K562 (cell line): Measurements from ENCODE around the gene TMCO4. TPM values are rescaled to one million over a fixed set of nuclear protein-coding genes. Genes with fewer than 3 reads are reported as not detected.

ENCODE experiments used
- CHAMP1 ChIP-seq: fragments of 450-650 bp; IDR thresholded peaks from 2 replicates; pipeline ENCODE4 v1.6.1; 2016; ENCODE audit warnings: mild to moderate bottlenecking
- KLF6 ChIP-seq: fragments of 250-450 bp; sonication (Bioruptor Pico); IDR thresholded peaks from 2 replicates; pipeline ENCODE4 v1.4.0; 2020; ENCODE audit warnings: mild to moderate bottlenecking, moderate library complexity, borderline replicate concordance
- MTF1 ChIP-seq: fragments of 250-450 bp; sonication (Bioruptor Pico); IDR thresholded peaks from 2 replicates; pipeline ENCODE4 v1.9.0; 2021; ENCODE audit warnings: moderate library complexity, mild to moderate bottlenecking, inconsistent platforms, borderline replicate concordance
- NFIX ChIP-seq: fragments of 250-450 bp; sonication (Bioruptor Pico); IDR thresholded peaks from 2 replicates; pipeline ENCODE4 v1.4.0; 2020; ENCODE audit warnings: low read depth, mild to moderate bottlenecking, moderate library complexity
- NR2C2 ChIP-seq, 2 experiments: fragments of 200-800 bp in 1 of 2; sonication (Bioruptor generic) in 1 of 2; sonication (generic) in 1 of 2; formaldehyde crosslinking in 1 of 2; IDR thresholded peaks; 2 replicates each; pipeline versions ENCODE4 v1.6.1 to v1.8.0; 2016 to 2022; ENCODE audit warnings: mild to moderate bottlenecking in 1 of 2, missing compliant biosample characterization in 1 of 2, missing genetic modification characterization in 1 of 2, missing genetic modification reagents in 1 of 2
- NUFIP1 ChIP-seq: fragments of 450-650 bp; IDR thresholded peaks from 2 replicates; pipeline ENCODE4 v1.6.1; 2018; ENCODE audit not compliant: partially characterized antibody
- PHTF2 ChIP-seq: fragments of 250-450 bp; sonication (Bioruptor Pico); IDR thresholded peaks from 2 replicates; pipeline ENCODE4 v1.5.0; 2021; ENCODE audit warnings: mild to moderate bottlenecking
- SAP30 ChIP-seq: fragments of 200-600 bp; sonication (generic); IDR thresholded peaks from 2 replicates; pipeline ENCODE4 v1.6.1; 2012; ENCODE audit warnings: borderline replicate concordance, low read depth, mild to moderate bottlenecking, moderate library complexity, low read length, control low read depth, inconsistent platforms; ENCODE audit not compliant: insufficient read depth, poor library complexity, severe bottlenecking
- SMAD3 ChIP-seq: fragments of 450-650 bp; formaldehyde crosslinking; conservative IDR thresholded peaks from 2 replicates; pipeline ENCODE4 v1.4.0; 2020; ENCODE audit warnings: mild to moderate bottlenecking
- SUPT5H ChIP-seq: fragments of 450-650 bp; IDR thresholded peaks from 2 replicates; pipeline ENCODE4 v1.6.1; 2016
- ZBED1 ChIP-seq: IDR thresholded peaks from 2 replicates; pipeline ENCODE4 v1.6.1; 2014
- ZC3H4 ChIP-seq: sonication (generic); formaldehyde crosslinking; IDR thresholded peaks from 2 replicates; pipeline ENCODE4 v1.9.0; 2021; ENCODE audit warnings: missing genetic modification reagents, borderline replicate concordance
- ZNF764 ChIP-seq: fragments of 250-450 bp; sonication (Bioruptor Pico); IDR thresholded peaks from 2 replicates; pipeline ENCODE4 v1.4.0; 2020; ENCODE audit warnings: low read depth, mild to moderate bottlenecking, moderate library complexity
- polyA plus RNA-seq, 8 experiments: library from polyadenylated mRNA; depleted of rRNA in 4 of 8; stranded (reverse) in 5 of 8; unstranded in 3 of 8; fragments of >200 nt; fragmentation: Nextera tagmentation in 2 of 8; fragmentation: Illumina TruSeq in 1 of 8; extraction: Ambion mirVana in 2 of 8; extraction: Trizol in 1 of 8; gene quantifications; 2 replicates each; pipeline versions ENCODE4 v1.2.1 to v1.2.3, GENCODE V29; 2011 to 2014; ENCODE audit warnings: inconsistent platforms in 1 of 8, missing spikeins in 1 of 8
- total RNA-seq, 7 experiments: library from RNA; depleted of rRNA in 6 of 7; stranded (reverse); fragments of >200 nt in 6 of 7; fragmentation: Illumina TruSeq in 2 of 7; extraction: Trizol in 2 of 7; gene quantifications; 2 replicates each; pipeline versions ENCODE4 v1.2.1 to v1.2.3, GENCODE V29; 2011 to 2021; ENCODE audit warnings: low replicate concordance in 1 of 7
- TF ChIP-seq, protein P1 (sequence below): fragments of 450-650 bp; IDR thresholded peaks from 2 replicates; pipeline ENCODE4 v1.6.1; 2016; ENCODE audit warnings: mild to moderate bottlenecking, moderate library complexity

TMCO4 gene
- total and polyA plus RNA-seq, 9 of the 15 experiments (the other 6 are each of a cell fraction or from before 2014, with no cell fraction given) = 0.06 to 2.1 (median 1.2) TPM

- no peak for TF ChIP-seq CHAMP1
- TF ChIP-seq ZBED1 = 0 out of 2 replicates have a peak, but pooled peaks have one; percentile 14
- TF ChIP-seq NFIX (CRISPR knock-in tag) = no peak
- TF ChIP-seq NR2C2 (CRISPR knock-in tag; IDR thresholded peaks at IDR 0.05) = no peak
- TF ChIP-seq NR2C2 (tag; IDR thresholded peaks at IDR 0.05) = no peak
- TF ChIP-seq, protein P1, sequence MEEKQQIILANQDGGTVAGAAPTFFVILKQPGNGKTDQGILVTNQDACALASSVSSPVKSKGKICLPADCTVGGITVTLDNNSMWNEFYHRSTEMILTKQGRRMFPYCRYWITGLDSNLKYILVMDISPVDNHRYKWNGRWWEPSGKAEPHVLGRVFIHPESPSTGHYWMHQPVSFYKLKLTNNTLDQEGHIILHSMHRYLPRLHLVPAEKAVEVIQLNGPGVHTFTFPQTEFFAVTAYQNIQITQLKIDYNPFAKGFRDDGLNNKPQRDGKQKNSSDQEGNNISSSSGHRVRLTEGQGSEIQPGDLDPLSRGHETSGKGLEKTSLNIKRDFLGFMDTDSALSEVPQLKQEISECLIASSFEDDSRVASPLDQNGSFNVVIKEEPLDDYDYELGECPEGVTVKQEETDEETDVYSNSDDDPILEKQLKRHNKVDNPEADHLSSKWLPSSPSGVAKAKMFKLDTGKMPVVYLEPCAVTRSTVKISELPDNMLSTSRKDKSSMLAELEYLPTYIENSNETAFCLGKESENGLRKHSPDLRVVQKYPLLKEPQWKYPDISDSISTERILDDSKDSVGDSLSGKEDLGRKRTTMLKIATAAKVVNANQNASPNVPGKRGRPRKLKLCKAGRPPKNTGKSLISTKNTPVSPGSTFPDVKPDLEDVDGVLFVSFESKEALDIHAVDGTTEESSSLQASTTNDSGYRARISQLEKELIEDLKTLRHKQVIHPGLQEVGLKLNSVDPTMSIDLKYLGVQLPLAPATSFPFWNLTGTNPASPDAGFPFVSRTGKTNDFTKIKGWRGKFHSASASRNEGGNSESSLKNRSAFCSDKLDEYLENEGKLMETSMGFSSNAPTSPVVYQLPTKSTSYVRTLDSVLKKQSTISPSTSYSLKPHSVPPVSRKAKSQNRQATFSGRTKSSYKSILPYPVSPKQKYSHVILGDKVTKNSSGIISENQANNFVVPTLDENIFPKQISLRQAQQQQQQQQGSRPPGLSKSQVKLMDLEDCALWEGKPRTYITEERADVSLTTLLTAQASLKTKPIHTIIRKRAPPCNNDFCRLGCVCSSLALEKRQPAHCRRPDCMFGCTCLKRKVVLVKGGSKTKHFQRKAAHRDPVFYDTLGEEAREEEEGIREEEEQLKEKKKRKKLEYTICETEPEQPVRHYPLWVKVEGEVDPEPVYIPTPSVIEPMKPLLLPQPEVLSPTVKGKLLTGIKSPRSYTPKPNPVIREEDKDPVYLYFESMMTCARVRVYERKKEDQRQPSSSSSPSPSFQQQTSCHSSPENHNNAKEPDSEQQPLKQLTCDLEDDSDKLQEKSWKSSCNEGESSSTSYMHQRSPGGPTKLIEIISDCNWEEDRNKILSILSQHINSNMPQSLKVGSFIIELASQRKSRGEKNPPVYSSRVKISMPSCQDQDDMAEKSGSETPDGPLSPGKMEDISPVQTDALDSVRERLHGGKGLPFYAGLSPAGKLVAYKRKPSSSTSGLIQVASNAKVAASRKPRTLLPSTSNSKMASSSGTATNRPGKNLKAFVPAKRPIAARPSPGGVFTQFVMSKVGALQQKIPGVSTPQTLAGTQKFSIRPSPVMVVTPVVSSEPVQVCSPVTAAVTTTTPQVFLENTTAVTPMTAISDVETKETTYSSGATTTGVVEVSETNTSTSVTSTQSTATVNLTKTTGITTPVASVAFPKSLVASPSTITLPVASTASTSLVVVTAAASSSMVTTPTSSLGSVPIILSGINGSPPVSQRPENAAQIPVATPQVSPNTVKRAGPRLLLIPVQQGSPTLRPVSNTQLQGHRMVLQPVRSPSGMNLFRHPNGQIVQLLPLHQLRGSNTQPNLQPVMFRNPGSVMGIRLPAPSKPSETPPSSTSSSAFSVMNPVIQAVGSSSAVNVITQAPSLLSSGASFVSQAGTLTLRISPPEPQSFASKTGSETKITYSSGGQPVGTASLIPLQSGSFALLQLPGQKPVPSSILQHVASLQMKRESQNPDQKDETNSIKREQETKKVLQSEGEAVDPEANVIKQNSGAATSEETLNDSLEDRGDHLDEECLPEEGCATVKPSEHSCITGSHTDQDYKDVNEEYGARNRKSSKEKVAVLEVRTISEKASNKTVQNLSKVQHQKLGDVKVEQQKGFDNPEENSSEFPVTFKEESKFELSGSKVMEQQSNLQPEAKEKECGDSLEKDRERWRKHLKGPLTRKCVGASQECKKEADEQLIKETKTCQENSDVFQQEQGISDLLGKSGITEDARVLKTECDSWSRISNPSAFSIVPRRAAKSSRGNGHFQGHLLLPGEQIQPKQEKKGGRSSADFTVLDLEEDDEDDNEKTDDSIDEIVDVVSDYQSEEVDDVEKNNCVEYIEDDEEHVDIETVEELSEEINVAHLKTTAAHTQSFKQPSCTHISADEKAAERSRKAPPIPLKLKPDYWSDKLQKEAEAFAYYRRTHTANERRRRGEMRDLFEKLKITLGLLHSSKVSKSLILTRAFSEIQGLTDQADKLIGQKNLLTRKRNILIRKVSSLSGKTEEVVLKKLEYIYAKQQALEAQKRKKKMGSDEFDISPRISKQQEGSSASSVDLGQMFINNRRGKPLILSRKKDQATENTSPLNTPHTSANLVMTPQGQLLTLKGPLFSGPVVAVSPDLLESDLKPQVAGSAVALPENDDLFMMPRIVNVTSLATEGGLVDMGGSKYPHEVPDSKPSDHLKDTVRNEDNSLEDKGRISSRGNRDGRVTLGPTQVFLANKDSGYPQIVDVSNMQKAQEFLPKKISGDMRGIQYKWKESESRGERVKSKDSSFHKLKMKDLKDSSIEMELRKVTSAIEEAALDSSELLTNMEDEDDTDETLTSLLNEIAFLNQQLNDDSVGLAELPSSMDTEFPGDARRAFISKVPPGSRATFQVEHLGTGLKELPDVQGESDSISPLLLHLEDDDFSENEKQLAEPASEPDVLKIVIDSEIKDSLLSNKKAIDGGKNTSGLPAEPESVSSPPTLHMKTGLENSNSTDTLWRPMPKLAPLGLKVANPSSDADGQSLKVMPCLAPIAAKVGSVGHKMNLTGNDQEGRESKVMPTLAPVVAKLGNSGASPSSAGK = peak; percentile 80
- no peak for TF ChIP-seq SMAD3
- peak; percentile 44 for TF ChIP-seq SAP30
- TF ChIP-seq MTF1 (CRISPR knock-in tag) = no peak
- no peak for TF ChIP-seq KLF6 (CRISPR knock-in tag)
- TF ChIP-seq SUPT5H = no peak
- TF ChIP-seq NUFIP1 = no peak
- no peak for TF ChIP-seq ZC3H4 (CRISPR knock-in tag)
- no peak for TF ChIP-seq ZNF764 (CRISPR knock-in tag)
- TF ChIP-seq PHTF2 (CRISPR knock-in tag) = no peak
Measured at GRCh38 chr1:19800076-19800804, 524 bp upstream of the TMCO4 start (continued).
